Psoas muscle (tissue), 8 donors: ENCODE results near the gene ZIC2. TPM values are rescaled to one million over a fixed set of nuclear protein-coding genes. Genes with fewer than 3 reads are reported as not detected.

Experiments used
- ATAC-seq, 4 donors: fragments of 200-7000 bp; cut with Tn5 transposase; one replicate each; pipeline ENCODE4 v1.9.1; 2020; ENCODE audit warnings: moderate library complexity in 3 of 4, mild to moderate bottlenecking in 2 of 4
- DNase-seq, 2 donors: peaks; one replicate each; pipeline ENCODE4 v3.0.0-alpha.2; 2020
- H3K27ac ChIP-seq: fragments of 200-600 bp; one replicate; pipeline ENCODE4 v1.8.0; 2022
- H3K27me3 ChIP-seq, 3 donors: fragments of 200-600 bp in 1 of 3; one replicate each; pipeline versions ENCODE4 v1.6.1 to v1.8.0; 2013 to 2022; ENCODE audit warnings: low read length in 2 of 3, mild to moderate bottlenecking in 2 of 3, moderate library complexity in 1 of 3; ENCODE audit not compliant: insufficient read depth in 3 of 3
- H3K36me3 ChIP-seq, 2 donors: fragments of 200-600 bp in 1 of 2; one replicate each; pipeline versions ENCODE4 v1.6.1 to v1.8.0; 2013 to 2022; ENCODE audit warnings: low read depth in 1 of 2, mild to moderate bottlenecking in 1 of 2, moderate library complexity in 1 of 2; ENCODE audit not compliant: insufficient read depth in 1 of 2
- H3K4me1 ChIP-seq: fragments of 200-600 bp; one replicate; pipeline ENCODE4 v1.8.0; 2022
- H3K4me3 ChIP-seq: fragments of 200-600 bp; one replicate; pipeline ENCODE4 v1.8.0; 2022; ENCODE audit warnings: mild to moderate bottlenecking
- H3K9me3 ChIP-seq: fragments of 200-600 bp; one replicate; pipeline ENCODE4 v1.8.0; 2022
- WGBS, 3 donors: extraction: QIAGEN DNeasy Blood & Tissue Kit; methylation state at CpG; one replicate each; pipeline versions ENCODE4 v1.1.6 to v1.1.7; 2013; 5-methylcytosine and 5-hydroxymethylcytosine counted together
- intact Hi-C, 2 donors: fragments of 100-400 bp; cut with DNase I; formaldehyde crosslinking; loops; one replicate each; pipeline versions ENCODE4 v1.11.0 to v1.14.2; 2022
- polyA plus RNA-seq, 3 donors: library from polyadenylated mRNA; stranded (reverse); fragments of 200-250 nt; gene quantifications; one replicate each; pipeline ENCODE4 v1.2.3, GENCODE V29; 2013
- total RNA-seq, 4 donors: library from RNA; stranded (reverse); fragmentation: NEBNext Ultra II Directional in 2 of 4; extraction: Animal tissue kit (Norgen Biotek cat#: 25700) in 2 of 4; gene quantifications; one replicate each; pipeline versions ENCODE4 v1.2.1 to v1.2.4, GENCODE V29; 2021 to 2023
- TF ChIP-seq, protein P1 (sequence below): fragments of 200-600 bp; IDR thresholded peaks from one replicate; pipeline ENCODE4 v1.8.0; 2022; ENCODE audit warnings: antibody characterized with exemption
- donor health status: healthy with polysubstance abuse.
- donor health status: DM: no; HTN: no; CAD: no; lungs with moderate emphysema.
- donor health status: Bipolar disorder and iron deficiency.
- donor health status: healthy.
- donor health status: DM: yes; HTN: yes; CAD: no.
- donor health status: DM: no; HTN: no; CAD: no.
- donor health status: DM: no; HTN: no; CAD: no.
- donor health status: DM: yes; HTN: yes; CAD: no.

The ZIC2 gene
- total and polyA plus RNA-seq, 7 donors, result 0.01 to 0.06 TPM; not detected in 5

DNA sequence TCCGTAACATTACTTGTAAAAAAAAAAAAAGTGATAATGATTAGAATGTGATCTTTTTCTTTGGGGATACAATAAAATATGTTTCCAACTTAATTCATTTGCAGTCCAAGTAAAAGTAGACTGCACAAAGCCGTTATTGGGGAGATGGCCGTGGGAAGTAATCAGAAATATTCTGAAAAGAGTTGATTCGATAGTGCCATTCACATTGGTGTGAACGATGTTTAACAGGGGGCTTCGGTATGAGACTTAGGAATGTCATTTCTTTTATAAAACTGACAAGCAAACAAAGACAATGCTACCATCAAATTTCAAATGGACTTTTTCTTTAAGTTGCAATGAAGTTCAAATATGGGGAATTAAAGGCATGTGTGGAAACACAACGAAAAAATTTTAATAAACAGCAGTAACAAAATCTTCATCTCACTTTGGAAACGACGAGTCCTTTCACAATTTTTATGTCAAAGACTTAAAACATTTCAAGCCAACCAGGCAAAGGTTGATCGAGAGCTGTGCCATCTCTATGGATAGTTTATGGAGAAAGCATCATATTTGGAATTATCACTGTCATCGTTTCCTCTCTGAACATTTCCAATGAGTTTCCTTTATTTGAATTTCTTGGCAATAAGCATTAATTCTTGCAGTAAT is 8.3 kb upstream of the ZIC2 start:
- DNase-seq (no peak), ATAC-seq (no peak)
- H3K9me3 ChIP-seq, result no peaks in the 10 kb centered on the region
- H3K27ac ChIP-seq, result no peak overlapping the region
- intact Hi-C loops, result no loop called here
- TF ChIP-seq, protein P1, sequence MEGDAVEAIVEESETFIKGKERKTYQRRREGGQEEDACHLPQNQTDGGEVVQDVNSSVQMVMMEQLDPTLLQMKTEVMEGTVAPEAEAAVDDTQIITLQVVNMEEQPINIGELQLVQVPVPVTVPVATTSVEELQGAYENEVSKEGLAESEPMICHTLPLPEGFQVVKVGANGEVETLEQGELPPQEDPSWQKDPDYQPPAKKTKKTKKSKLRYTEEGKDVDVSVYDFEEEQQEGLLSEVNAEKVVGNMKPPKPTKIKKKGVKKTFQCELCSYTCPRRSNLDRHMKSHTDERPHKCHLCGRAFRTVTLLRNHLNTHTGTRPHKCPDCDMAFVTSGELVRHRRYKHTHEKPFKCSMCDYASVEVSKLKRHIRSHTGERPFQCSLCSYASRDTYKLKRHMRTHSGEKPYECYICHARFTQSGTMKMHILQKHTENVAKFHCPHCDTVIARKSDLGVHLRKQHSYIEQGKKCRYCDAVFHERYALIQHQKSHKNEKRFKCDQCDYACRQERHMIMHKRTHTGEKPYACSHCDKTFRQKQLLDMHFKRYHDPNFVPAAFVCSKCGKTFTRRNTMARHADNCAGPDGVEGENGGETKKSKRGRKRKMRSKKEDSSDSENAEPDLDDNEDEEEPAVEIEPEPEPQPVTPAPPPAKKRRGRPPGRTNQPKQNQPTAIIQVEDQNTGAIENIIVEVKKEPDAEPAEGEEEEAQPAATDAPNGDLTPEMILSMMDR, result no peak
- whole genome bisulfite sequencing, 3 donors, result 16 to 24% (median 16%) methylated on average over 11 of the region's 11 CpGs
- peaks cover 15% of the 10 kb centered on the region for H3K4me1 ChIP-seq
- peaks cover 15 to 97% (median 56%) of the 10 kb centered on the region in 3 donors for H3K27me3 ChIP-seq
- H3K4me3 ChIP-seq, result no peak overlapping the region
- H3K36me3 ChIP-seq, result no peaks in the 10 kb centered on the region

DNA sequence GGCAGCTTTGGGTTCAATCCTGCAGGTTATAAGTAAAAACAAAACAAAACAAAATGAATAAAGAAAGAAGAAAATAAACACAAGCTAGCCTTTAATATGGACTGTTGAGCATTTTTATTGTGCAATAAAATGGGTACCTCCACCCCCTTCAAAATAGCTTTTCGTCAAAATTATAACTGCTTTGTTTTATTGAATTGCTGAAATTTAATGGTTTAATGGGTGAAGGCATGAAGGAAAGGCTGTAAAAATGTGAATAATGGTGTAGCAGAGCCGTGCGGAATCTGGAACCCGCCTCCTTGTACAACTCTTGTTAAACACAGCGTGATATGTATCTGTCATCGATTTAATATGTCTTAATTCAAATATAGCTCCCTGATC is 7.8 kb upstream of the ZIC2 start:
- ATAC-seq (no peak), DNase-seq (no peak)
- peaks cover 15 to 97% (median 55%) of the 10 kb centered on the region in 3 donors for H3K27me3 ChIP-seq
- peaks cover 15% of the 10 kb centered on the region for H3K4me1 ChIP-seq
- no peaks in the 10 kb centered on the region for H3K36me3 ChIP-seq
- no peaks in the 10 kb centered on the region for H3K9me3 ChIP-seq
- intact Hi-C loops, result no loop called here
- H3K4me3 ChIP-seq, result no peak overlapping the region
- no peak overlapping the region for H3K27ac ChIP-seq
- TF ChIP-seq, protein P1, result no peak
- 22 to 24% (median 24%) methylated on average over 6 of the region's 6 CpGs for WGBS, 3 donors

DNA sequence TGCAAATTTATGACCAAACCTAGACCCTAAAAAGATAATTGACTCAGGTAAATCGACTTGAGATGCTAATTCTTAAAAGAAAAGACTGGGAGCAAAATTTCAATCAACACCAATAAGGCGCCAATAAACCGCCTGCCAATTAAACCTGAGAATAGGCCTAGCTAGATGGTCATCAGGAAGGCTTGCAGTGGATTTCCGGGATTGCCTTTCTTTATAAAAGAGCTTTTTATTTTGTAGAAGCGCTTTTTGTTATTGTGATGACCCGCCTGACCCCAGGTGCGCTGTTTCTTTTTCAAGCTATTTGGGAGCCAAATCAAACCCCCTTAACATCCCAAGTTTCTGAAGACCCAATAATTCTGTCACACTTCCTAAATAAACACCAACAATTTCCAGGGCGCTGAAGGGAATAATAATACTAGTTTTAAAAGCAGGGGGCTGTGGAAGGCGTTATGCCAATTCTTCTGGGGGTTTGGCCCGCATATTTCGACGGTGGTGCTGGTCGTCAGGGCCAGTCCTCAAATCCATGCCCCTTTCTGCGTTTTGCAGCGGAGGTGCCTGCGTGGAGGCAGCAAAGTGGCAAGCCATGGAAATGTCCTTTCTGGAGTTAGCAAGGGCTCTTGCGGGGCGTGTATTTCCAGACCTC is 7.2 kb upstream of the ZIC2 start:
- Histone ChIP-seq H3K27ac (no peak overlapping the region), H3K36me3 (no peaks in the 10 kb centered on the region), H3K27me3 (peaks cover 15 to 97% (median 54%) of the 10 kb centered on the region in 3 donors), H3K9me3 (no peaks in the 10 kb centered on the region), H3K4me3 (no peak overlapping the region), H3K4me1 (peaks cover 13% of the 10 kb centered on the region)
- intact Hi-C loops, result no loop called here
- DNase-seq, result no peak
- 19 to 25% (median 24%) methylated on average over 18 of the region's 18 CpGs for WGBS, 3 donors
- TF ChIP-seq, protein P1, result no peak
- no peak for ATAC-seq

DNA sequence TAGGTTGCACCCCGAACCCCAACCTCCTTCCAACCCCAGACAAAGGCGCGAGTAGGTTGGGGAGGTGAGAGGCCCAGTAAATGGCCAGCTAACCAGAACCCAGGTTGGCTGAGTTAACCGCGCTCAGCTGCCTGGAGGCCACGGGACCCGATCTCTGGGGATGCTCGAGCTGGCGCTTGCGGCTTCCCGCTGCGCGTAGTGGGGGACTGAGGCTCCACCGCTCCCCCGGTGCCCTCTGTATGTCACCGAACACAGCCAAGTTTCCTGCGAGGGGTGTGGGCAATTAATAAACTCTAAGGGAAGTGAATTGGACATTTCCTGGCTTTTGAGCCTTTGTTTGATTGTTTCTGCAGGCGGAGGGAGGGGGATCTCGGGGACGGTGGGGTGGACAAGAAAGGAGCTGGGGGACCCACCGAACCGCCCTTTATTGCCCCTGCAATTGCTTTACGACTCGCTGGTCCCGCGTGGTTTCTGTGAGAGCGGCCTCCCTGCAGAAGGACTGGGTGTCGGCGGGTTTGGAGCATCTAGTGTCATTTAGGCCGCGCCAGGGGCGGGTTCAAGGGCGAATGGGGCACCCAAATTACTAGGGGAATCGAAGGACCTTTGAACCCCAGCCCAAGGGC is 6.5 kb upstream of the ZIC2 start:
- no peaks in the 10 kb centered on the region for H3K9me3 ChIP-seq
- WGBS, 3 donors, result 8 to 13% (median 12%) methylated on average over 34 of the region's 34 CpGs
- no peak for ATAC-seq
- TF ChIP-seq, protein P1, result no peak
- H3K4me3 ChIP-seq, result no peak overlapping the region
- H3K36me3 ChIP-seq, result no peaks in the 10 kb centered on the region
- H3K27ac ChIP-seq, result no peak overlapping the region
- intact Hi-C loops, result no loop called here
- peaks cover 13% of the 10 kb centered on the region for H3K4me1 ChIP-seq
- peaks cover 15 to 97% (median 56%) of the 10 kb centered on the region in 3 donors for H3K27me3 ChIP-seq
- no peak for DNase-seq
